Activated CD8-positive, alpha-beta memory T cell treated with anti-CD3 and anti-CD28 coated beads, Interleukin-2, amount 50 U/mL, for 1 hour (primary cell): ENCODE measurements around the gene TSPAN8.
"Not testable (repeated sequence)": the region's sequence is repeated elsewhere in the genome, so short reads cannot be mapped to it uniquely, and the experiment has no call there.

Source experiments
- DNase-seq: peaks from one replicate; pipeline ENCODE4 v3.0.0-alpha.2; 2020; ENCODE audit errors: extremely low read depth

TSPAN8 gene

DNA sequence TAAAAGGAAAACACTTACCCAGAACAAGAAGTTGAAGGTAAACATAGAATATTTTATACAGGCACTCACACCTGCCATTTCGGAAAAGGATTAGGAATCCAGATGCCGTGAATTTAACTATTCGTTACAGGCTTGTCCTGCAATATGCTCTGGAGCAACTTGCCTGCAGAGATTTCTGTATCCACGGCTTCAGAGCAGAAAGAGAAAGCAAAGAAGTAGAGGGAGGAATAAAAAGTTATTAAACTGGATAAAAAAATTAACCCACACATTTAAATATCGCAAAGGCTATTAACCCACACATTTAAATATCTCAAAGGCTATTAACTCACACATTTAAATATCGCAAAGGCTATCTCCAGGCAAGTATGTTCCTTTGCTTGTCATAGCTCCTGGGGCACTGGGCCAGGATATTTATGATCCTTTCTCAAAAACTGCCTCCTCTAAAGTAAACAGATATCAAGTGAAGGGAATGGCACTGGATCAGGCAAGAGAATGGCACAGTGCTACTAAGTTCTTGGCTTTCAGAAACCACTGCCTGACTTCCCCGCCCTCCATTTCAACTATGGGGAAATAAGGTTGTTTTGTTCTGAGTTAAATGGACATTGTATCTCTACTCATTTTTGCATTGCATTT, at the start of gene TSPAN8:
Gene TSPAN8, minus strand, starts transcription at position 399 of the 633 bp plus-strand sequence. Its CDS starts 321 bp downstream, at position 78.
- no peak for DNase-seq

DNA sequence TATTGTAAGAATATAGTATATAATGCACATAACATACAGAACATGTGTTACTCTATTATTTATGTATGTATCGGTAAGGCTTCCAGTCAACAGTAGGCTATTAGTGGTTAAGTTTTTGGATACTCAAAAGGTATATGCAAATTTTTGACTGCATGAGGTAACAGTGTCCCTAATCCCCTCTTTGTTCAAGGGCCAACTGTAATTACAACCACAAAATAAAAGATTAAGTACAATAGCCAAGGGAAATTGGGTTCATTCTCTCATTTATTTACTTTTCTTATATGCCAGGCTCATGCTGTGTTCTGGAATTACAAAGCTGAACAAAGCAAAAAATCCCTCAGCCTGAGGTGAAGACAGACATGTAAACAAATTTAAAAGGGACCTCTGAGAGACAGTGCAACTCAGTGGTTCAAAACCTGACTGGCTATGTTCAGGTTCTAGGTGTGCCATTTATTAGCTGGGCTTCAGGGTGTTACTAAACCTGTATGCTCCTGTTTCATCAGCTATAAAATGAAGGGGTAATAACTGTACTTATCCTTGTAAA, 43.4 kb upstream of the TSPAN8 start:
- no peak for DNase-seq

DNA sequence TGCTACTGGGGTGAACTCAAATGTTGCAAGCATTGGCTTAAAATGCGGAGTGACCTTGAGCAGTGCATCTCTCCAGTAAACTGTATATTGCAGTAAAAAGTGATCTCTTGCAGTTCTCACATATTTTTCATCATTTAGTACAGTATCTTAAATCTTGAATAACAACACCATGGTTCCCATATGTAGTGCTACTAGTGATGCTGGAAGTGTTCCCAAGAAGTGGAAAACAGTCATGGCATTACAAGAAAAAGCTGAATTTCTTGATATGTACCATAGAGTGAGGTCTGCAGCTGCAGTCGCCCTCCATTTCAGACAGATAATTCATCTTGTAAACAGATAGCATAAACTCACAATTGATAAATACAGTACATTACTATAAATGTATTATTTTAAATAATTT, 42.9 kb upstream of the TSPAN8 start:
- DNase-seq = no peak

DNA sequence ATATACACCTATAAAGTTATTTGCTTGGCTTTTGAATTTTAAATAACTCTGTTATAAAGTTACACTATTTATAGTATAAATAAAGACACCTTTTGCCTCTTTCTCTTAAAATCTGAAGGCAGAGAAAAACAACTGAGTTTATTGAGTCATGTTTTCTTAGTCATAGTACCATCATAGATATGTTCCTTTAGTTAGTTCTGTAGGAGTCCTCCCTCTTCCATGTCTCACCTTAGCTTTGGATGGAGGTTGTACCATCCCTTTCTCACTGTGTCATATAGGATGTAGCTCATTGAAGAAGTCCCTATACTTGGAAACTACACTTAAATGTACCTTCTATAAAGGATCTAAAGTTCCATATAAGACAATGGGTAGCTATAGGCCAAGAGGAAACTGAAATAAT, 39.7 kb upstream of the TSPAN8 start:
- DNase-seq = no peak

DNA sequence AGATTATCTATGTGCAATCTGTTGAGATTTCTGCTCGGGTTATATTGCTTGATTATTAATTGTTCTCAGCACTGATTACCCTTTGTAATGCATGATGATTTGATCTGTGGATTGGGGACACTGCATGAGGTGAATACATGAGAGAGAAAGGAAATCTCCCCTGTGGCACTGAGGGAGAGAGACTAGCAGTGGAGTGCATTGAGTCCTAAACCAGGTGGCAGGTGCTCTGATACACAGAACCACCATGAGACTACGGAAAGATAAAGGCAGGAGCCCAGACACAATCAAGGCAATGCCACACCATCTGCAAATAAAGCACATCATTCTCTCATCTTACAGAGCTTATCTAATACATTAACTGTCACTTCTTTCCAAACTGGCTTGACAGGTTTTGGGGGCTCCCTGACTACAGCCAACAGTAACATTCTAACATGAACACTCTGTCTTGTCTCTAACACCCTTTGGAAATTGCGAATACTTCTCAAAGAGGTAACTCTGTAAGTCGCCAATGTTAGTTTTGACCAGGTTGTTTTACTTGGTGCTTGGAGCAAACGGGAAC, 37.6 kb upstream of the TSPAN8 start:
- DNase-seq = no peak

DNA sequence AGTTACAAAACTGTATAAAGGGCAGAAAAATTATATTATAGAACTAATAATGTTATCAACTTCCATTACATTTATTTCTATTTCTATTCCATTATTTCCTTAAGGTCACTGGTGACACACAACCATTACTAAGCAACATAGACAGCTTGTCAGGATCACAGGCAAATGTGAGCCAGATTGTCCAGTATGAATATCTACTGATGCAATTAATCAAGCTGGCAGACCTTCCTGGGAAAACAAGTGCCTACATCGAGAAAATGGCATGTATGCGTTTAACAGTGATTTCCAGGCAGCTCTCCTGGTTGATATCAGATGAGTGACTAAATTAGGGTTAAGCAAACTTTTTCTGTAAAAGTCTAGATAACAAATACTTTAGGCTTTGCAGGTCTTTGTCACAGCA, 36.9 kb upstream of the TSPAN8 start:
- no peak for DNase-seq

DNA sequence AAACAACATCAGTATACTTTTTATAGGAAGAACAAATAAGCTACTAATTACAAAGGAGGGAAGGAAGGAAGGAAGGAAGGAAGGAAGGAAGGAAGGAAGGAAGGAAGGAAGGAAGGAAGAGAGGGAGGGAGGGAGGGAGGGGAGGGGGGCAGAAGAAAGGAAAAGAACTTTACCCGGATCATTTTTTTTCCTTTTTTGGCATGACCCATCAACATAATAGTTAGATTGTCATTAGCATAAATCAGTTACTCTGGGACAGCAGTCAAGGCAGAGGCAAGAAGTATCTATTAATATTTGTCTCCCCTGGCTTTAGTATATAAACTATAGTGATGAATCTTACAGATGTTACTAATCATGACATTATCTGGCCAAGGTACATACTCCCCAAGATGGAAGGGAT, 35.2 kb upstream of the TSPAN8 start:
- DNase-seq = no peak

DNA sequence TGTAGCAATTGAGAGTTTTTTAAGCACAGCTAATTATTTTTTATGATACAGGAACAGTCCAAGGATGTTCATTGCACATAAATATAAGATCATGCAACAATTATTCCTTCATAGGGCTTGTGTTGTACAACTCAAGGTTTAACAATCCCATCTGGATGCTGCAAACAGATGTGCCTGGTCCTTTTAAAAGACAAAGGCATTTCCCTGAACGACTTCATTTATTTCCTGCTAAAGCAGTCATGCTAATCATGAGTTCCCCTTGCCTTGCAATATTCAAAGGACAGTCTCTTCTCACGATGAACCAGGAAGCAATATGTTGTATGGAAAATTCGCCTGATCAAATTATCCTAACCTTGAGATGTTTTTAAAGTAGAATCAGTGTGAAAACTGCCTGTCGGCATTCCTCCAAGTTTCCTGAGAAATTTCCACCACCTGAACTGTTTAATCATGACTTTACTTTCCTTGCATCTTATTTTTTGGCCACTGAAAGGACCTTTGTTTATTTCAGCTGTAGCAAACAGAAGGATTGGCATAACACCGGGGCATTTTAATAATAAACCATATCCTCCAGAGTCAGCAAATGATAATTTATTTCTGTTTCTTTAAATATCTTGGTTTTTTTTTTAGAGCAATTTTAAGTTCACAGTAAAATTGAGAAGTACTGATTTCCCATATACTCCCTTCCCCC, 33.9 kb upstream of the TSPAN8 start:
- DNase-seq = no peak

DNA sequence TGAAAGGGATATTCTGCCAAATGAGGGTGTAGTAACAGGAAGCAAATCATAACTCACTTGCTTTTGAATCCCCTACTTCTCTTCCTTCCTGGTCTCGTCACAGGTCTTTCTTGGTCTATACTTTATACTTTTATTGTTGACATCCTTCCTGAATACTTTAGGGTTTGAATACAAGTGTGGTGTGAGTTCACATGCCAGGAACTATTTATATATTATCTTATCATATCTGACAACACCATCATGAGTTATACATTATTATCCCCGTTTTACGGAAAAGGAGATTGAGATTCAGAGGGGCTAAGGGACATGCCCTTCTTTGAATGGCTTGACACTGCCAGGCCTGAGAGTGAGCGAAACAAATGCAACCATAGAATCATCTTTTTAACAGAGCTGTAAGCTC, 33.0 kb upstream of the TSPAN8 start:
- DNase-seq = no peak

DNA sequence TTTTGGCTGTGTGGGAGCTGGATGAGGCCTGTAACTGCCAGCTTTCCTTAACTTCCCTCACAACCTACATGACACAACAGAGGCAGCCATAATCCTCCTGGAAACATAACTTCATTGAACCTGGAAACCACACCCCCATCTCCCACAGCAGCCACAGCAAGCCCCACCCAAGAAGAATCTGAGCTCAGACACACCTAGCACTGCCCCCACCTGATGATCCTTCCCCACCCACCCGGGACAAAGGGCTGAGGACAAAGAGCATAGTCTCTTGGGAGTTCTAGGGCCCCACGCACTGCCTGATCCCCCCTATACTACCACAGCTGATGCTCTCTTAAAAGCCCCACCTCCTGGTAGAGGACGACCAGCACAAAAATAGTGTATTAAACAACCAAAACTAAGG, 29.6 kb upstream of the TSPAN8 start:
- no peak for DNase-seq

DNA sequence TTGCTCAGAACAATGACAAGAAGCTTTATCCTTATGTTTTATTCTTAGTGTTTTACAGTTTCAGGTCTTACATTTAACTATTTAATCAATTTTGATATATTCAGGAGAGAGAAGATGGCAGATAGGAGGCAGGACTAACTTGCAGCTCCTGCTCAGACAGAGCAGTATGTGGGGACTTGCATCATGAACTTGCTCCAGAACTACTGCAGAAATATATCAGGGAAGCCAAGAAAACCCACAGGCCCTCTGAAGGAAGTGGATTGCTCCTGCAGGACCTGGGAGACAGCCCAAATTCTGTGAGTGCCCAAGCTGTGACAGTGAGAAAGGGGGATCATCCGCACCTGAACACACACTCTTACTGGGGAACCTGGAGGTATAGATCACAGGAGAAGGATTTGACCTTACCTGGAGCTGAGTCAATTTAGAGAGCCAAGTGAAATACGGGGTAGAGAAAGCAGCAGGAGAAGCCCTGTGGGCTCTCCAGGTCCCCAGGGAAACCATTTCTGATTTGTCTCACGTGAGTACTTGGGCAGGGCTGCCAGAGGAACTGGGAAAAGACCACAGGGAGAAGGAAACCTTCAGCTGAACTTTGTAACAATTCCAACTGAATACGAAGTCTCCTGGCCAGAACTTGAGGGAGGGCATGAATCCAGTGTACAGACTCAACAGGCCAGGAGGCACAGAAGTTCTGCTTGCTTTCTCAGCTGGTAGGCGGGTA, 28.9 kb upstream of the TSPAN8 start:
- no peak for DNase-seq

DNA sequence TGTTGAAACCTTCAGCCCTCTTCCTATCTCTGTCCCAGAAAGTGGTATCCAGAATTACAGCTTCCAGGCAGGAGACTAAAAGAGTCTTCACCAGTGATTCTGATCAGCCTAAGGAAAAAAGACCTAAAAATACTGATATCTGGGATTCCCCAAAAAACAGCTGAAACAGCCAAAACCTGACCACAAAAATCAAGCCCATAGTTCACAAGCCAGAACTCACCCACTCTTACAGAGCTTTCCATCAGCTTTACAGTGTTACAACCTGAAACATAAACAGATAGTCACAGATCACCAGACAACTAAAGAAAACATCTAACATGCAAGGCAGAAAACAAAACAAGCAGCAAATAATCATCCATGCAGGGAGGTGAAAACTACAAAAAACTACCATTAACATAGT, 26.0 kb upstream of the TSPAN8 start:
- DNase-seq = no peak

DNA sequence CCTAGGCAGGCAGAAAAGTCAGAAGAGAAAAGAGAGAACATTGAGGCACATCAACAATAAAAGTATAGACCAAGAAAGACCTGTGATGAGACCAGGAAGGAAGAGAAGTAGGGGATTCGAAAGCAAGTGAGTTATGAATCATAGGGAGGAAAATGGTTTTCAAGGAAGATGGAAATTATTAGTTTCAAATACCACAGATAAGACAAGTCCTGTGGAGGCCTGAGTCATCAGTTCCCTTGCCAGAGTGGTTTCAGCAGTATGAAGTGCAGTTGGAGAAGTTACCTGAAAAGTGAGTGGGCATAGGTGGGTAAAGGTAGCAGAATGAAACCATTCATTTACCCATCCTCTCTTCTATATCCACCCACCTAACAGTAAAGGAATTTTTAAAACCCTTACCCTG, 25.2 kb upstream of the TSPAN8 start:
- DNase-seq = no peak

DNA sequence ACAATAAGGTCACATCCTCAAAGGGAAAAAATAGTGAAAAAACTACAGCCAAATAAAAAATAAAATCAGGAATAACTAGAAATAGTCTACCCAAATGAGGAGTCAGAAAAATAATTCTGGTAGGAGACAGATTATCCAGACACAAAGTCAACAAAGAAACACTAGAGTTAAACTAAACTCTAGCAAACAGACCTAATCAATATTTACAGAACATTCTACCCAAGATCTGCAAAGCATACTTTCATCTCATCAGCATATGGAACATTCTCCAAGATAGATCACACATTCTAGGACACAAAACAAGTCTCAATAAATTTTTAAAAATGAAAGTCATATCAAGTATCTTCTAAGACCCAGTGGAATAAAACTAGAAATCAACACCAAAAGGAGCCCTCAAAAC, 20.4 kb upstream of the TSPAN8 start:
- DNase-seq = no peak

DNA sequence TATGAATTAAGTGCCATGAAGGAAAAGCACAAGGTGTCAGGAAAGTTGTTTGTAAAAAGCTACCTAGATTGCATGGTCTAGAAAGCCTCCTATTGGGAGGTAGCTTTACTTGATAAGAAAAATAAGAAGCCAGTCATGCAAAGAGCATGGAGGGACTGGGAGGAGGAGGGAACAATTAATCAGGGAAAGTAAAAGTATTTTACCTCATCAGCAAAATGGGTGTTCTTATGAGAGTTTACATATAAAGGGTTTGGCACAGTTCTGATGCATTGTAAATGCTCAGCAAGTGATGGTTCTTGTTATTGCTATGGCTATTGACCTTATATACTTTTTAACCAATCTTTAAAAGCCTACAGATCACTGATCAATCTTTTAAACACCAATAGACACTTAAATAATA, 17.0 kb upstream of the TSPAN8 start:
- DNase-seq = no peak

DNA sequence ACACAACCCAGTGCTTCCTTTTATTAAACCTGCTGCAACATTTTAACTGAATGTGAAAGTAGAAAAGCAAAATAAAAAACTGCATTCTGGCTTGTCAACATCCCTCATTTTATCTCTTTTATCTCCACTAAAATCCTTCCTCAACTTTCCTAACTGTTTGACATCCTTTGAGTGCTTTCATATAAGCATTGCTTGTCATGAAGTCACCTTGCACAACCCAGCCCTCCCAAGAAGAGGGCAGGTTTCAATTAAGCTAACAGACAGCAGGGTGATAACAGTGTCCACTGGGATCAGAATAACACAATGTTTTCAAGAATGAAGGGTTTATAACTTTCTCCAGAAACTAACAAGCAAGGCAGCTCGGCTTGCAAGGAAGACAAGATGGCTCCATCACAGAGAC, 16.3 kb upstream of the TSPAN8 start:
- DNase-seq = no peak

DNA sequence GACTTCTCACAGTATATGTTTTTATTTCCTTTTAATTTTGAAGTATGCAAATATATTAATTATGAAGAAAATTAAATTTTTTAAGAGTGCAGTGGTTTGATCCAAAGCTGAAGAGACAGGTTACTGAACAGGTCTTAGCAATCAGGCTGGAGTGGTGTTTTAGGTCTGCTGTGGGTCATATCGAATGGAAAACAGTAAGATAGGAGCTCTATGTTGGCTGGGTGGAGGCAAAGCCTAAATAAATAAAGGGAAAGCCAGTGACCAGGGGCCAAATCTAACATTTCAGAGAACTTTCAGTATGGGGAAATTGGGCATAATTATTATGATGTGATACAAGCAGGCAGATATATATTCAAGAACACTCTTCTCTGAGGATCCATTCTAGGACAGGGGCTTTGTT, 12.7 kb upstream of the TSPAN8 start:
- no peak for DNase-seq

DNA sequence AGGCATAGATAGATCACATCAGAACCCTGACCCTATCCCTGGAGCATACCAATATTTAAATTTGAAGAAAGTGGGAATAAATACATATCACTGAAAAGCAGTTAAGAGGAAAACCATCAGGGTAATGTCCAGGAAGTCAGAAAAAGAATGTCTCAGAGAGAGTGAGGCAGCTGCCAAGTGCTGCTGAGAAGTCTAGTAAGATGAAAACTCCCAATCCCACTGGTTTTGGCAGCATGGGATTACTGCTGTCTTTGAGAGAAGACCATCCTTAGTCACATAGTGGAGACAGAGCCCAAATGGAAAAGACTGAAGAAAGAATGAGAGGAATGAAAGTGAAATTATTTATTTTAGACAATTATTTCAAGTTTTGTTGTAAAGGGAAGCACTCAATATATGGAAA, 11.5 kb upstream of the TSPAN8 start:
- no peak for DNase-seq

DNA sequence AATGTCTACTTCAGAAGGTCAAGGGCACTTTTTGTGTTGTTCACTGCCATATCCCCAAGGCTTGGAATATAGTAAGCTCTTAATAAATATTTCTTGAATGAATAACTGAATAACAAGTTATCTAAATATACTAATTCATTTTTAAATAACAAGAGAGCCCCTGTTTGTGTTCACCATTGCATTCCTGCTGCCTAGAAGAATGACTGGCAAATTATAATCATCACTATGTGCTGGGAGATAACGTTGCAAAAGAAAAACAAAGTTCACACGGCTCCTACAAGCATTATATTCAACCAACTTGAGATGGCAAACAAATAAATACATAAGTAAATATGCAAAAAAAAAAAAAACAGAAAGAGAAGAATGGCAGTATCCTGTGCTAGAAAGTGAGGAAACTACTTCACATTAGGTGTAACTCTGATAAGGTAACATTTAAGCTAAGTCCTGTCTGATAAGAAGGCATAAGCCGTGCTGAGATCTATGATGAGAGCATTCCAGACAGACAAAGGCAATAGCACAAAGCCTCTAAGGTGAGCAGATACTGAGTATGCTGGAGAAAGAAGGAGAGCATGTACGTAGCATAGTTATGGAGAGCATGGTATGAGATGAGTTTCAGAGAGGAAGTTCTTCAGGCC, 9.2 kb upstream of the TSPAN8 start:
- no peak for DNase-seq

DNA sequence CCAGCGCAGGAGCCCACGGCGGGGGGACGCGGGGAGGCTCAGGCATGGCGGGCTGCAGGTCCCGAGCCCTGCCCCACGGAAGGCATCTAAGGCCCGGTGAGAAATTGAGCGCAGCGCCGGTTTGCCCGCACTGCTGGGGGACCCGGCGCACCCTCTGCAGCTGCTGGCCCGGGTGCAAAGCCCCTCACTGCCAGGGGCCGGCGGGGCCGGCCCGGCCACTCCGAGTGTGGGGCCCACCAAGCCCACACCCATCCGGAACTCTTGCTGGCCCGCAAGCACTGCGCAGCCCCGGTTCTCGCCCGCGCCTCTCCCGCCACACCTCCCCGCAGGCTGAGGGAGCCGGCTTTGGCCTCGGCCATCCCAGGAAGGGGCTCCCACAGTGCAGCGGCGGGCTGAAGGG, 8.5 kb upstream of the TSPAN8 start:
- DNase-seq = no peak

DNA sequence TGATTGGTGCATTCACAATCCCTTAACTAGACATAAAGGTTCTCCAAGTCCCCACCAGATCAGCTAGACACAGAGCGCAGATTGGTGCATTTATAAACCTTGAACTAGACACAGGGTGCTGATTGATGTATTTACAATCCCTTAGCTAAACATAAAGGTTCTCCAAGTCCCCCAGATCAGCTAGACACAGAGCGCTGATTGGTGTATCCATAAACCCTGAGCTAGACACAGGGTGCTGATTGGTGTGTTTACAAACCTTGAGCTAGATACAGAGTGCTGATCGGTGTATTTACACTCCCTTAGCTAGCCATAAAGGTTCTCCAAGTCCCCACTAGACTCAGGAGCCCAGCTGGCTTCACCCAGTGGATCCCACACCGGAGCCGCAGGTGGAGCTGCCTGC, 8.0 kb upstream of the TSPAN8 start:
- DNase-seq = not testable (repeated sequence)

DNA sequence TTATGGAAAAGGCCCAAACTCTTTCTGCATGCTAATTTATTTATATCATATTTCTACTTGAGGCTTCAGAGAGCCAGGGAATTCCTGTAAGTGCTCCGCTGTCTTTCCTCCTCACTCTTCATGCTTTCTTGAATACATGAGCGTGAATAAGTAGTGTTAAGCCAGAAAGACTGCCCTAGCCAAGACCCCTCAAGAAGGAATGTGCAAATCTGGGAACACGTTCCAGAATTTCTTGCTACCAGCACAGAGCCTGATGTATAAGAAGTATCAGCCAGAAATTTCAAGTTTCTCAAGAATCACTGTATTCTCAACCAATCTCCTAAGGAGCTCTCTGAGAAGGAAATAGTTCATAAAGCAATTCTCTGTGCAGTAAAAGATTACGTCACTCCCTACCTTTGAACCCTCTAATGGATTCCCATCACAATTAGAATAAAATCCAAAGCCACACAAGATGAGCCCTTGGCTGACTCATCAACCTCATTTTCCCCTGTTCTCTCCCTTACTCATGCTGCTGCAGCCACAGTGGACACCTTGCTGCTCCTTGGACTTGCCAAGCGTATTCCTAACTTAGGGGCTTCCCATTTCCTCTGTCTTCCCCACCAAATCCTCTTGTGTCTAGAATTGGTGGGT, 6.9 kb upstream of the TSPAN8 start:
- no peak for DNase-seq
